ENCODE results near the gene C3orf33.

The C3orf33 gene

GRCh38 chr3:155785662-155786295, 20.3 kb downstream of the C3orf33 start:
- DNase-seq (ENCODE audit: low read depth in 2 of 2): no peak

- no peak for DNase-seq (ENCODE audit: low read depth in 2 of 2)
These were observed 23.6 kb downstream of the C3orf33 start for GRCh38 chr3:155782390-155782953.

GRCh38 chr3:155780291-155780690, 25.8 kb downstream of the C3orf33 start:
- no peak for DNase-seq (ENCODE audit: low read depth in 2 of 2)

- no peak for DNase-seq (ENCODE audit: low read depth in 2 of 2)
These were observed 27.6 kb downstream of the C3orf33 start for GRCh38 chr3:155778462-155778861.

- no peak for DNase-seq (ENCODE audit: low read depth in 2 of 2)
These were observed 33.3 kb downstream of the C3orf33 start for GRCh38 chr3:155772801-155773200.

GRCh38 chr3:155771126-155771525, 35.0 kb downstream of the C3orf33 start:
- no peak for DNase-seq (ENCODE audit: low read depth in 2 of 2)

- no peak for DNase-seq (ENCODE audit: low read depth in 2 of 2)
These were observed 39.9 kb downstream of the C3orf33 start for GRCh38 chr3:155766206-155766605.

- no peak for DNase-seq (ENCODE audit: low read depth in 2 of 2)
These were observed 42.1 kb downstream of the C3orf33 start for GRCh38 chr3:155763870-155764463.

- DNase-seq (ENCODE audit: low read depth in 2 of 2): no peak
These were observed 45.4 kb downstream of the C3orf33 start for GRCh38 chr3:155760653-155761052.

- no peak for DNase-seq (ENCODE audit: low read depth in 2 of 2)
These were observed 48.5 kb downstream of the C3orf33 start for GRCh38 chr3:155757577-155757976.

- DNase-seq (ENCODE audit: low read depth in 2 of 2): no peak
These were observed 52.9 kb downstream of the C3orf33 start for GRCh38 chr3:155753038-155753639.

- no peak for DNase-seq (ENCODE audit: low read depth in 2 of 2)
These were observed 57.3 kb downstream of the C3orf33 start for GRCh38 chr3:155748611-155749365.

- no peak for DNase-seq (ENCODE audit: low read depth in 2 of 2)
These were observed 58.2 kb downstream of the C3orf33 start for GRCh38 chr3:155747946-155748290.

- DNase-seq (ENCODE audit: low read depth in 2 of 2): no peak
These were observed 58.7 kb downstream of the C3orf33 start for GRCh38 chr3:155747286-155747945.

- no peak for DNase-seq (ENCODE audit: low read depth in 2 of 2)
These were observed 59.4 kb downstream of the C3orf33 start for GRCh38 chr3:155746703-155747102.

GRCh38 chr3:155745795-155746550, 60.1 kb downstream of the C3orf33 start:
- no peak for DNase-seq (ENCODE audit: low read depth in 2 of 2)

- DNase-seq (ENCODE audit: low read depth in 2 of 2): peak in 1 of 2 donors; percentile 8
These were observed 61.3 kb downstream of the C3orf33 start, which contains the start of gene PLCH1 for GRCh38 chr3:155744626-155745324. TSS of gene PLCH1 (minus strand) at chr3:155745071. CDS start at chr3:155704224, 40,847 bp downstream.

GRCh38 chr3:155744010-155744625, 62.0 kb downstream of the C3orf33 start:
- DNase-seq (ENCODE audit: low read depth in 2 of 2): peak; percentile 20 to 35

- DNase-seq (ENCODE audit: low read depth in 2 of 2): no peak
These were observed 62.5 kb downstream of the C3orf33 start for GRCh38 chr3:155743606-155744005.
